ENCODE data around the gene ACER3.

- TF ChIP-seq CTCF (IDR thresholded peaks at IDR 0.05): no peak
- TF ChIP-seq POLR2A (IDR thresholded peaks at IDR 0.05): no peak
- no peak for TF ChIP-seq POLR2AphosphoS5 (IDR thresholded peaks at IDR 0.05)
Measured at GRCh38 chr11:76824980-76825725, 35.6 kb upstream of the ACER3 start.

All from sigmoid colon (tissue), 4 donors.